SK-N-SH (cell line): Measurements from ENCODE around the gene PDXDC1. TPM values are rescaled to one million over a fixed set of nuclear protein-coding genes. Genes with fewer than 3 reads are reported as not detected.

Experiments used
- CTCF ChIA-PET: fragments of 300-600, 350-600 bp; formaldehyde crosslinking; extraction: SDS; loops from one replicate; lab custom pipeline; 2021; lab: Yijun Ruan, JAX
- POLR2A ChIA-PET: fragments of 350-600 bp; sonication (Branson Sonifier 250); formaldehyde crosslinking; extraction: SDS; loops from one replicate; lab custom pipeline; 2020; ENCODE audit warnings: antibody characterized with exemption, inconsistent platforms; lab: Yijun Ruan, JAX
- DNase-seq: peaks from one replicate; pipeline ENCODE4 v3.0.0; 2012
- H2AFZ ChIP-seq: fragments of 200-600 bp; sonication (generic); 2 replicates; pipeline ENCODE4 v1.8.1; 2016; ENCODE audit warnings: antibody characterized with exemption, mild to moderate bottlenecking, low read depth
- H3F3A ChIP-seq: fragments of 200-600 bp; sonication (generic); replicated peaks from 2 replicates; pipeline ENCODE3; 2016; ENCODE audit warnings: antibody characterized with exemption, mild to moderate bottlenecking; ENCODE audit not compliant: insufficient read depth
- H3K27ac ChIP-seq, 2 experiments: fragments of 200-500 bp in 1 of 2; fragments of 200-600 bp in 1 of 2; sonication (Bioruptor generic) in 1 of 2; sonication (generic), shearing (Covaris generic) in 1 of 2; 2 replicates each; pipeline versions ENCODE4 v1.5.1 to v1.6.1; 2014 to 2016; ENCODE audit warnings: low read depth in 2 of 2, inconsistent platforms in 1 of 2, low read length in 1 of 2, mild to moderate bottlenecking in 1 of 2, mixed read lengths in 1 of 2
- H3K27me3 ChIP-seq: fragments of 200-600 bp; sonication (generic), shearing (Covaris generic); 2 replicates; pipeline ENCODE4 v1.6.1; 2016; ENCODE audit warnings: mixed run types; ENCODE audit not compliant: insufficient read depth
- H3K36me3 ChIP-seq, 2 experiments: fragments of 200-500 bp in 1 of 2; fragments of 200-600 bp in 1 of 2; sonication (Bioruptor generic) in 1 of 2; sonication (generic) in 1 of 2; replicated peaks in 1 of 2; 2 replicates each; pipeline versions ENCODE3 to v1.5.1; 2014 to 2016; ENCODE audit warnings: low read length in 1 of 2, mild to moderate bottlenecking in 1 of 2; ENCODE audit not compliant: insufficient read depth in 2 of 2, control insufficient read depth in 1 of 2
- H3K4me1 ChIP-seq, 2 experiments: fragments of 200-500 bp in 1 of 2; fragments of 200-600 bp in 1 of 2; sonication (Bioruptor generic) in 1 of 2; sonication (generic), shearing (Covaris generic) in 1 of 2; 2 replicates each; pipeline versions ENCODE4 v1.5.1 to v1.6.1; 2014 to 2016; ENCODE audit warnings: low read depth in 1 of 2, low read length in 1 of 2, mixed run types in 1 of 2; ENCODE audit not compliant: insufficient read depth in 2 of 2, control insufficient read depth in 1 of 2
- H3K4me2 ChIP-seq: fragments of 200-600 bp; sonication (generic), shearing (Covaris generic); 2 replicates; pipeline ENCODE4 v1.6.1; 2017; ENCODE audit warnings: mixed run types
- H3K4me3 ChIP-seq, 2 experiments: fragments of 200-500 bp in 1 of 2; fragments of 200-600 bp in 1 of 2; sonication (Bioruptor generic) in 1 of 2; sonication (generic), shearing (Covaris generic) in 1 of 2; 2 replicates each; pipeline versions ENCODE4 v1.5.1 to v1.8.1; 2014 to 2016; ENCODE audit warnings: low read depth in 2 of 2, inconsistent platforms in 1 of 2, low read length in 1 of 2, mild to moderate bottlenecking in 1 of 2, mixed read lengths in 1 of 2, moderate library complexity in 1 of 2
- H3K79me2 ChIP-seq: fragments of 200-600 bp; sonication (generic); 2 replicates; pipeline ENCODE4 v1.8.1; 2017; ENCODE audit warnings: mild to moderate bottlenecking; ENCODE audit not compliant: insufficient read depth
- H3K9ac ChIP-seq: fragments of 200-600 bp; sonication (generic); 2 replicates; pipeline ENCODE4 v1.6.1; 2017; ENCODE audit warnings: mixed run types
- H3K9me2 ChIP-seq: fragments of 200-600 bp; sonication (generic); 2 replicates; pipeline ENCODE4 v1.6.1; 2017; ENCODE audit warnings: mixed run types
- H3K9me3 ChIP-seq: fragments of 200-600 bp; sonication (generic); 2 replicates; pipeline ENCODE4 v1.6.1; 2017; ENCODE audit warnings: mixed run types, mild to moderate bottlenecking, moderate library complexity
- H4K20me1 ChIP-seq: fragments of 200-600 bp; sonication (generic); 2 replicates; pipeline ENCODE4 v1.6.1; 2017; ENCODE audit warnings: mild to moderate bottlenecking, mixed run types; ENCODE audit not compliant: insufficient read depth
- ELF1 ChIP-seq: IDR thresholded peaks from 2 replicates; pipeline ENCODE4 v1.4.0; 2012
- EZH2phosphoT487 ChIP-seq: fragments of 200-600 bp; sonication (generic); IDR thresholded peaks from 2 replicates; pipeline ENCODE4 v1.6.1; 2017; ENCODE audit warnings: low read depth, mixed run types, mild to moderate bottlenecking, antibody characterized with exemption, moderate library complexity, borderline replicate concordance
- GATA2 ChIP-seq: sonication (generic); formaldehyde crosslinking; IDR thresholded peaks from 2 replicates; pipeline ENCODE4 v1.5.0; 2020; ENCODE audit warnings: mild to moderate bottlenecking, missing genetic modification reagents
- JUND ChIP-seq: IDR thresholded peaks from 2 replicates; pipeline ENCODE4 v1.4.0; 2012
- NFIC ChIP-seq: IDR thresholded peaks from 2 replicates; pipeline ENCODE4 v1.4.0; 2012; ENCODE audit warnings: borderline replicate concordance
- NRF1 ChIP-seq: IDR thresholded peaks from 2 replicates; pipeline ENCODE4 v1.6.1; 2012; ENCODE audit warnings: low read depth, mild to moderate bottlenecking, low read length
- PBX3 ChIP-seq: IDR thresholded peaks from 2 replicates; pipeline ENCODE4; 2012
- RAD21 ChIP-seq: IDR thresholded peaks from 2 replicates; pipeline ENCODE4 v1.6.1; 2012; ENCODE audit warnings: mild to moderate bottlenecking, low read length
- RCOR1 ChIP-seq: fragments of 150-350 bp; IDR thresholded peaks from 2 replicates; pipeline ENCODE4 v1.6.1; 2017; ENCODE audit warnings: antibody characterized with exemption, low read length
- REST ChIP-seq: IDR thresholded peaks from 2 replicates; pipeline ENCODE4 v1.6.1; 2012; ENCODE audit warnings: mild to moderate bottlenecking, low read depth, low read length, moderate library complexity
- TEAD4 ChIP-seq: IDR thresholded peaks from 2 replicates; pipeline ENCODE4 v1.4.0; 2012; ENCODE audit warnings: mild to moderate bottlenecking, borderline replicate concordance; ENCODE audit not compliant: insufficient read depth
- USF1 ChIP-seq: IDR thresholded peaks from 2 replicates; pipeline ENCODE4 v1.4.0; 2012; ENCODE audit warnings: low read depth, borderline replicate concordance
- YY1 ChIP-seq: IDR thresholded peaks from 2 replicates; pipeline ENCODE4 v1.4.0; 2012; ENCODE audit warnings: low read depth, mild to moderate bottlenecking
- ZBTB33 ChIP-seq: IDR thresholded peaks from 2 replicates; pipeline ENCODE4 v1.4.0; 2012; ENCODE audit warnings: low read depth, borderline replicate concordance
- WGBS: methylation state at CpG from one replicate; pipeline ENCODE4 v1.1.6; 2017; ENCODE audit warnings: low lambda C conversion rate; 5-methylcytosine and 5-hydroxymethylcytosine counted together
- polyA plus RNA-seq, 3 experiments: library from polyadenylated mRNA; depleted of rRNA; stranded (reverse); fragments of >200 nt; gene quantifications; 2 replicates each; pipeline ENCODE4 v1.2.3, GENCODE V29; 2012

The PDXDC1 gene
- polyA plus RNA-seq, 1 of the 3 experiments (the other 2 are of a cell fraction): 37.4 TPM

GRCh38 chr16:14961405-14962186, 13.2 kb upstream of the PDXDC1 start (continued):
- TF ChIP-seq ZBTB33 (no peak), USF1 (no peak)
- TF ChIP-seq, all 33 proteins: peak for 0

GRCh38 chr16:14963281-14964173, 11.3 kb upstream of the PDXDC1 start:
- Histone ChIP-seq H3K4me2 (no peak overlapping the region), H3F3A (no peaks in the 10 kb centered on the region), H3K9me3 (peaks cover 7% of the 10 kb centered on the region; the same call in 1 of the 2 replicates), H3K4me3 (no peak overlapping the region), H3K79me2 (no peaks in the 10 kb centered on the region), H3K4me1 (no peaks in the 10 kb centered on the region), H3K9ac (no peak overlapping the region), H3K9me2 (no peaks in the 10 kb centered on the region), H4K20me1 (no peaks in the 10 kb centered on the region), H2AFZ (no peak overlapping the region), H3K27ac (no peak overlapping the region), H3K36me3 (no peaks in the 10 kb centered on the region), H3K27me3 (no peaks in the 10 kb centered on the region)
- CTCF ChIA-PET: interaction anchor here (1.1 to 1.2 kb wide), 2 partner anchors 11 to 48 kb away, joined by 3 read pairs; partner anchors contain the start of gene PDXDC1
- POLR2A ChIA-PET: no interaction called here
- DNase-seq: no peak
- TF ChIP-seq GATA2 (CRISPR knock-in tag) (no peak), NFIC (no peak), ELF1 (no peak), EZH2phosphoT487 (no peak), JUND (no peak), REST (no peak), TEAD4 (no peak), PBX3 (no peak), RCOR1 (no peak), YY1 (no peak), RAD21 (no peak), NRF1 (no peak)
- WGBS: 52% methylated on average over 8 of the region's 8 CpGs
